GM18508 (cell line): ENCODE results near the gene ASPRV1.
"Not testable (repeated sequence)": the region's sequence is repeated elsewhere in the genome, so short reads cannot be mapped to it uniquely, and the experiment has no call there.

Experiments
- ATAC-seq: cut with Tn5 transposase; IDR thresholded peaks from one replicate; pipeline ENCODE4 v1.9.1; 2021; ENCODE audit warnings: moderate number of reproducible peaks; ENCODE audit not compliant: insufficient read depth, unreplicated experiment

ASPRV1 gene

GRCh38 chr2:69965756-69966445 lies 4.5 kb upstream of the ASPRV1 start:
- no peak for ATAC-seq

DNA sequence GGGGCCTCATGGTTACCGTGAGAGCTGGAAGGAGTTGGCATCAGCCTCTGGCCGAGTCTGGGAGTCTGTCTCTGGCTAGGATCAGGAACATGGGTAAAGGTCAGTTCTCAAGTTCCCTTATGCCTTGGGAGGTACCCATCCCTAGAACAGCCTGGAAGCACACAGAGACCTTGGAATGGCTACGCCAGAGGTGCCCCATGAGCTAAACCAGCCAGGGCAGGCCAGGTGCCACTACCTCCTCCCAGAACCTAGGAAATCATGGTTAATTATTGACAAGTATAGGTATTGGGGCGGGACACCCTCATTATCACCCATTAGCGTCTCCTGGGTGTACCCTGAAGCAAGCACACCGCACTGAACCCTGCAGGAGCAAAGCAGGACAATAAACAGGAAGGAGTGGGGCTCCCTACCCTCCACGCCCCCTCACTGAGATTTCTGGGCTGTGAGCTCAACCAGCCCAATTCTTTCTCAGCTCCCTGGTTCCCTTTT lies 3.0 kb upstream of the ASPRV1 start:
- no peak for ATAC-seq

GRCh38 chr2:69962986-69963730 lies 1.7 kb upstream of the ASPRV1 start:
- ATAC-seq: no peak

DNA sequence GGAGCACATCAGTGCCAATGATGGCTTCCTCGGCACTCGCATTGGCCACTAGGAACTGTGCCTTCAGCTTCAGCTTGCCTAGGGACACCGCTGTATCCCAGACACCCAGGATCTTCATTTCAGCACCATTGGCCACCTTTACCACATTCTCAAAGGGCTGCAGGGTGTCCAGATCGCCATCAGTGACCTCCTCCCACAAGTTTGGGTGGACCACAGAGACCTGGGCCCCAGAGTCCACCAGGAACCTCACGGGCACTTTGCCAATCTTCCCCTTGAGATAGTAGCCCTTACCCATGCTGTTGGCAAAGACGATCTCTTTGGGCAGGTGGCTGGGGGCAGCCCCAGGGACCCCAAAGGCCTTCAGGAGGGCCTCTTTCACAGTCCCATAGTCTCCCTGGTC lies 610 bp downstream of the ASPRV1 start:
- no peak for ATAC-seq

- no peak for ATAC-seq
Measured at GRCh38 chr2:69959425-69959824, 2.0 kb downstream of the ASPRV1 start.

- ATAC-seq: no peak
Measured at GRCh38 chr2:69958480-69958879, 3.0 kb downstream of the ASPRV1 start.

DNA sequence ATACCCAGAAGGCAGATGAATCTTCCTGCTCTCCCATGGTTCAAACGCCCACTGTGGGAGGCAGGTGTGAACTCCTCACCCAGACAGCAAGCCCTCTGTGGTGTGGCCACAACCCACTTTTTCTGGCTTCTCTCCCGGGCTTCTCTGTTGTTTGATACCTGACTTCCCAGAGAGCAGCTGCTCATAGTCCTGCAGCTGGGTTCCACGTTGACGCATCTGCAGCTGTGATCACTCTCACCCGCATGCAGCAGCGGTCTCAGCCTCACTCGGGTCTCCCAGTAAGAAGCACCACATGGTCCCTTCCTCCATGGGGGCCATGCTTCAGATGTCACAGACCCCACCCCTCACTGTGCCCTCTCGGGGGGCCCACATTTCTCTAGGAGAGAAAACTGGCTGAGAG lies 3.5 kb downstream of the ASPRV1 start:
- no peak for ATAC-seq

DNA sequence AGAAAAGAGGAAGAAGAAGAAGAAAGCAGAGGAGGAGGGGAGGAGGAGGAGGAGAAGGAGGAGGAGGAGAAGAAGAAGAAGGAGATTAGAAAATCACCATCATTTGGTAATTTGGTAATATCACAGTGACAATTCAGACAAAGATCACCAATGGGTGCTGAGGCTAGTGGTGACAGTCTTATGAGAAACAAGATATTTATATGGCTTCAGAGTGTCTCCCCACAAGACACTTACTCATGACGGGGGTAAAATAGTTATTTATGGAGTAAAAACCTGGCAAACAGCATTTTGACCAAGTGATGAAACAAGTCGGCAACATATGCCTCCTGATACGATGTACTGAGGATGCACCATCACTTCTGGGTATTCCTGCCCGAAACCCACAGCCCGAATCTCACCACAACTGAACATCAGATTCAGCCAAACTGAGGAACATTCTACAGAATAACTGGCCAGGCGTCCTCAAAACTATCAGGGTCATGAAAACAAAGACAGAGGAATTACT lies 4.9 kb downstream of the ASPRV1 start:
- ATAC-seq: no peak

- no peak for ATAC-seq
Measured at GRCh38 chr2:69955029-69955428, 6.4 kb downstream of the ASPRV1 start.

GRCh38 chr2:69954084-69954483 lies 7.3 kb downstream of the ASPRV1 start:
- ATAC-seq: no peak

GRCh38 chr2:69952336-69953115 lies 8.9 kb downstream of the ASPRV1 start:
- no peak for ATAC-seq

DNA sequence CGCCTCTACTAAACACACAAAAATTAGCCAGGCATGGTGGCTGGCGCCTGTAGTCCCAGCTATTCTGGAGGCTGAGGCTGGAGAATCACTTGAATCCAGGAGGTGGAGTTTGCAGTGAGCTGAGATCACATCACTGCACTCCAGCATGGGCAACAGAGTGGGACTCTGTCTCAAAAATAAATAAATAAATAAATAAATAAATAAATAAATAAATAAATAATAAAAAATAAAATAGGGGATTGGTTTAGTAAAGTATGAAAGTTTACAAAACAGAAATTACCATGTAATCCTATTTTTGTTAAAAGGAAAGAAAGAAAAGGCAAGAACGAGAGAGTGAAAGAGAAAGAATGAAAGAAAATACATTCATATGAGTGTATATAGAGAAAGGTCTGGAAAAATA lies 10.8 kb downstream of the ASPRV1 start:
- not testable (repeated sequence) for ATAC-seq

DNA sequence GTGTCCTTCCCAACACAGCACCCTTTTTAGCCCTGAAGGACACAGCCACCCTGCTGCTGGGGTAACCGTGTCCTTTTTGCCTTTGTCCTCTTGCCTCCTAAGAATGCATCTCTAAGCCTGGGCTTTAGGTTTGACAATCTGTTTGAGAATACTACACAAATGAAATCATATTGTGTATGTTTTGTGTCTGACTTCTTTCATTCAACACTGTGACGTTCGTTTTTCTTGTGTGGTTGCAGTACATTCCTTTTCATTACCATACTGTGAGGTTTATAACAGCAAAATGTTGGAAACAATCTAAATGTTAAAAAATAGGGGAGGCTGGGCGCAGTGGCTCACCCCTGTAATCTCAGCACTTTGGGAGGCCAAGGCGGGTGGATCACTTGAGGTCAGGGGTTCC lies 11.2 kb downstream of the ASPRV1 start:
- ATAC-seq: no peak

- no peak for ATAC-seq
Measured at GRCh38 chr2:69948963-69949645, 12.3 kb downstream of the ASPRV1 start.

DNA sequence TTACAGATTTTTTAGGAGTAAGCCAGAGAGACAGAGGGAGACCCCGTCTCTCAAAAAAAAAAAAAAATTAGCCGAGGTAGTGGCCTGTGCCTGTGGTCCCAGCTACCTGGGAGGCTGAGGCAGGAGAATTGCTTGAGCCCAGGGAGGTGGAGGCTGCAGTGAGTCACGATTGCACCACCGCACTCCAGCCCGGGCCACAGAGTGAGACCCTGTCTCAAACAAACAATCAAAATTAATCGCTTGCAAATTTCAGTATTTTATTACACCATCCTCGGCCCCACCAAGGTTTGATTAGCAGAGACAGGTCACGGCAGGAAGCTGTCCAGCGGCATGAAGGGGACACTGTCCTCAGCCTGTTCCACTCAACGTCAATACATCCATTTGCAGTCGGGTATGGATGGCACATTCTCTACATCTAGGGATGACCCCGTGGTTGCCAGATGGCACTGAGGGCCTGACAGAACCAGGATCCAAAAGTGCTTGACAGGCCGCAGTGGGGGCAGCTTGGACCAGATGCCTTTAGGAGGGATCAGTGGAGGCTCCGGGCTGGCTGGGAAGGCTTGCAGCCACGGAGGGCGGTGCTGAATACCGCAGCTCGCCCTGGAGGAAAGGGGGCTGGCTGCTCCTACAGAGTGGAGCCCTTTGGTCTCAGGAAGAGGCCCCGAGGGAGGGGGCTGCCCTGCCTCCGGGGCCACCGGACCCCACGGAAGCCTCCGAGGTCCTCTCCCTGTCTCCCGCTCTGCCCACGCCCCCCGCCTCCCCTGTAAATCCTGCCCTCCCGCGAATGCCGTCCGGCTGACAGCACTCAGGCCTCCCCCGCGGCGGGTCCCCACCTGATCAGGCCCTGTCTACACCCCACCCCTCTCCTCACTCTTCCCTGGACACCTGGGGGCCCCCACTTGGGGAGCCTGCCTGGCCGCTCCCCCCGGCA lies 13.1 kb downstream of the ASPRV1 start:
- ATAC-seq: no peak

DNA sequence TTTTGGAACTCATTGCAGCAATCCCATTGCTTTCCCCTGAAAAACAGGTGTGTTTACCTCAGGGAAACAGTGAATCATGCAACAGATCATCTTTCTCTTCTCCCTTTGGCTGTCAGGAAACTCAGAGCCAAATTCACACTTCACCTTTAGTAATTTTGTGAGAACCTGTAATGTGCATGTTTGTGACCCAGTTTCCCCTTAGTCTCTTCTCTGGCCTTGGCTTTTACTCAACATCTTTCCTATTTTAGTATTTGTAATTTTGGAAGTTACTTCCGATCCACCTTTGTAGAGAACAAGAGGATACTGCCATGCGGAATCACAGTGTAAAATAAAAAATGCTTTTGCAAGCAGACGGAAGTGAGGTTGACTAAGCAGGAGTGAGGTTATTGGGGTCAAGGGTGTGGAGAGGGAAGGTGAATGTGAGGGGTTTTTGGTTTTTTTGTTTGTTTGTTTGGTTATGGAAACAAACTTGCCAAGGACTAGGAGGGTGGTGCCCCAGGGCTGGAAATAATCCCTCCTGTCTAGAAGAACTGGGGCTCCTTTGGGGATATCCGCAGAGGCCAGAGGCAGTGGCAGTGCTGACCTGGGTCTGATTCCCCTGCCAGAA lies 14.0 kb downstream of the ASPRV1 start:
- ATAC-seq: no peak

DNA sequence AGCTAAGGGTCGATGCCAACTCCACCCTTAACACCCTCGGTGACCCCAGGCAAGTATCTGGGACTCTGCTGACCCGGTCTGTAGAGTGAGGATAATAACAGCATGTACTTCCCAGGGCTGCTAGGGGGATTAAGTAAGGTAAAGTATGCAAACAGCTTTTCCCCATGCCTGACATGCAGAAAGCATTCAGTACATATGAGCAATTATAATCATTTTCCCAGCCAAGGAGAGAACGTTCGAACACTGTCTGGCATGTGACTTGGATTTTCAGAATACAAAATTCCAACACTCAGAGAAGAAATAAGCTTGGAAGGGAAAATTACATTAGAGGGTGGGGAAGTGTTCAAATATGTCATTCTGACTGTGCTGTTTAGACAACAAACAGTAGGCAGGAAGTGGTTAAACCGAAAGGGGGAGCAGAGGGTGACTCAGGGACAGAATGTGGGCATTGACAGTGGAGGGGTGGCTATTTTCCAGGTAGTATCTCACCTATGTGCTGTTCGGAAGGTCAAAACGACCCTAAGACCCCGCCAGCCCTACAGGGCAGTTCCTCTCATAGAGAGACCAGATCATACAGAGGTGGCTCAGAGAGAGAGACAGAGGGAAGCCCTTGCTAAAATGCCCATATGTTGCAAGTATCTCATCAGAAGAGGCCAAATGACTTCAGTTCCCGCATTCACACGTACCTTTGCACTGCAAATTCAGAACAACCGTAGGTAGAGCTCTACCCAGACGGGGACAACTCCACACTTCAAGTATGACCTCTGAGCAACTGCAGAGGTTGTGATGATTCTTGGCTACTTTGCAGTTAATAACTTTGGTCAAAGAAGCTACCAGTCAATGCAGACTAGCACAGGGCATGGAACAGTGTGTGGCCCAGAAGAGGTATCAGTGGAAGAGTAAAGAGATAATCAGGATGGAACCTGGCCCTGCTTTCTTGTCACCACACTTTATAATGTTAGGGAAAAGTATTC lies 14.8 kb downstream of the ASPRV1 start:
- ATAC-seq: no peak

DNA sequence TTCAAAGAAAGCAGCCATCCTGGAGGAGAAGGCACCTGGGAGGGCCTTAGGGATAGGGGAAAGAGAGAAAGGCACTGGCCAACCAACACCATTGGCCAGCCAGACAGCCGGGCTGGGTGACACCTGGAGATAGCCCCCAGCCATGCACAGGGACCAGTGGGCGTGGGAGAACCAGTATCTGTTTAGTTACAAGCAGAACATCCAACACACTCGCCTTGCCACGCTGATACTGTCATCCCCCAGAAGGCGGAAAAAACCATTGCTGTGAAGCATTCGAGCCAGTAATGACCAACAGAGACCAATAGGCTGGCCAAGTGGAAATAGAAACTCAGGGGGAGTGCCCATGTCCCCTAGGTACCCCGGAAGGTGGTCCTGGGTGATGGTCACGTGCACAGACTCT lies 15.5 kb downstream of the ASPRV1 start:
- ATAC-seq: no peak
